HFFc6 (cell line): ENCODE measurements around the gene SSBP2. TPM values are rescaled to one million over a fixed set of nuclear protein-coding genes. Genes with fewer than 3 reads are reported as not detected.

Experiments
- DNase-seq: peaks from one replicate; pipeline ENCODE4 v3.0.0-alpha.2; 2018
- H3K27ac Mint-ChIP-seq: 2 replicates; pipeline ENCODE4 v1.8.0; 2020; ENCODE audit warnings: mild to moderate bottlenecking, mixed read lengths
- H3K27me3 Mint-ChIP-seq: 2 replicates; pipeline ENCODE4 v1.8.0; 2021; ENCODE audit warnings: mild to moderate bottlenecking, moderate library complexity, mixed read lengths; ENCODE audit not compliant: insufficient read depth
- H3K36me3 Mint-ChIP-seq: 2 replicates; pipeline ENCODE4 v1.8.0; 2021; ENCODE audit warnings: low read depth, mixed read lengths
- H3K4me1 Mint-ChIP-seq: 2 replicates; pipeline ENCODE4 v1.8.0; 2020; ENCODE audit warnings: low read depth, mixed read lengths
- H3K4me3 Mint-ChIP-seq: 2 replicates; pipeline ENCODE4 v1.8.0; 2020; ENCODE audit warnings: mild to moderate bottlenecking, moderate library complexity, mixed read lengths
- H3K9me3 Mint-ChIP-seq: 2 replicates; pipeline ENCODE4 v1.8.0; 2020; ENCODE audit warnings: mild to moderate bottlenecking, mixed read lengths
- CTCF ChIP-seq: fragments of 200-600 bp; sonication (generic); IDR thresholded peaks from 2 replicates; pipeline ENCODE4 v1.5.0; 2021; ENCODE audit warnings: antibody characterized with exemption, mild to moderate bottlenecking
- total RNA-seq, 6 experiments: library from RNA; stranded (reverse); fragmentation: NEBNext Ultra II Directional; extraction: Animal tissue kit (Norgen Biotek cat#: 25700); gene quantifications; 2 replicates in 1 of 6; 3 replicates in 5 of 6; pipeline ENCODE4 v1.2.3, GENCODE V29; 2021

The SSBP2 gene
- total RNA-seq, 6 experiments from 2014 or later = 21.0 to 28.6 (median 25.1) TPM

- Mint-ChIP-seq H3K27me3 (no peaks in the 10 kb centered on the region), H3K4me3 (no peak overlapping the region), H3K4me1 (peaks cover 24% of the 10 kb centered on the region), H3K36me3 (no peaks in the 10 kb centered on the region), H3K27ac (no peak overlapping the region), H3K9me3 (no peaks in the 10 kb centered on the region)
- DNase-seq = no peak
- TF ChIP-seq CTCF = no peak
These were observed 3.9 kb downstream of the SSBP2 start for GRCh38 chr5:81747030-81747429.

GRCh38 chr5:81740758-81741157 is 10.1 kb downstream of the SSBP2 start:
- Mint-ChIP-seq H3K4me3 (no peak overlapping the region), H3K36me3 (peaks cover 4% of the 10 kb centered on the region; the same call in 1 of the 2 replicates), H3K27ac (no peak overlapping the region), H3K9me3 (no peaks in the 10 kb centered on the region), H3K4me1 (peaks cover 10% of the 10 kb centered on the region), H3K27me3 (no peaks in the 10 kb centered on the region)
- DNase-seq = no peak
- TF ChIP-seq CTCF = no peak

- TF ChIP-seq CTCF = no peak
- Mint-ChIP-seq H3K27me3 (no peaks in the 10 kb centered on the region), H3K4me1 (peaks cover 11% of the 10 kb centered on the region), H3K4me3 (no peak overlapping the region), H3K9me3 (no peaks in the 10 kb centered on the region), H3K27ac (no peak overlapping the region), H3K36me3 (peaks cover 4% of the 10 kb centered on the region; the same call in 1 of the 2 replicates)
- DNase-seq = no peak
These were observed 11.6 kb downstream of the SSBP2 start for GRCh38 chr5:81739291-81739690.

GRCh38 chr5:81729276-81729675 is 21.6 kb downstream of the SSBP2 start:
- H3K4me1 Mint-ChIP-seq = peaks cover 12% of the 10 kb centered on the region
- no peak for DNase-seq
- no peak overlapping the region for H3K4me3 Mint-ChIP-seq
- no peak overlapping the region for H3K27ac Mint-ChIP-seq
- H3K36me3 Mint-ChIP-seq = no peaks in the 10 kb centered on the region
- no peak for TF ChIP-seq CTCF
- no peaks in the 10 kb centered on the region for H3K9me3 Mint-ChIP-seq
- no peaks in the 10 kb centered on the region for H3K27me3 Mint-ChIP-seq

- Mint-ChIP-seq H3K4me3 (no peak overlapping the region), H3K27me3 (no peaks in the 10 kb centered on the region), H3K27ac (no peak overlapping the region), H3K4me1 (peaks cover 22% of the 10 kb centered on the region), H3K36me3 (no peaks in the 10 kb centered on the region), H3K9me3 (no peaks in the 10 kb centered on the region)
- DNase-seq = no peak
- TF ChIP-seq CTCF = no peak
These were observed 22.6 kb downstream of the SSBP2 start for GRCh38 chr5:81728301-81728700.

GRCh38 chr5:81726297-81726696 is 24.6 kb downstream of the SSBP2 start:
- no peaks in the 10 kb centered on the region for H3K36me3 Mint-ChIP-seq
- H3K4me1 Mint-ChIP-seq = peaks cover 38% of the 10 kb centered on the region
- H3K27ac Mint-ChIP-seq = no peak overlapping the region
- no peak overlapping the region for H3K4me3 Mint-ChIP-seq
- no peaks in the 10 kb centered on the region for H3K9me3 Mint-ChIP-seq
- H3K27me3 Mint-ChIP-seq = no peaks in the 10 kb centered on the region
- DNase-seq = no peak
- TF ChIP-seq CTCF = no peak
